Measurements from ENCODE around the gene NUP210L. TPM values are rescaled to one million over a fixed set of nuclear protein-coding genes. Genes with fewer than 3 reads are reported as not detected.

NUP210L gene
- total RNA-seq, 2 experiments from 2014 or later: 0.04 to 0.05 TPM

DNA sequence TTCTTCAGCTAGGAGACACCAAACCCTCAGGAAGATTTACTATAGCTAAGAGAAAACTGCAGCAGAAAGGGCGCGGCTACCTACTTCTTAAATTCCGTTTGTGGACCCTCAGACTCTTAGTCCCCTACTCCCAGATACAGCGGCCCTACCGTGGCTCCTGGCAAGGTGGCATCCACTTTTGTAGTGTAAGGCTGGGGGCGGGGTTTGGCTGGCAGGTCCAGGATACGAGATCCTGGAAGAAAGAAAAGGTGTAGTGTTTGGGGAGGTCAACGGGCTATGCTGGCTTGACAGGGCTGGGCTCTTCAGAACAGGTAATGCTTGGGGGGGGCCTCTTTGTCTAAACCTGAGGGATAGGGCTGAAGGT lies 186.9 kb downstream of the NUP210L start:
- no peaks in the 10 kb centered on the region for H3K27me3 Mint-ChIP-seq
- H3K4me3 Mint-ChIP-seq: peak overlapping the region; percentile 96
- POLR2A ChIA-PET: interaction anchor here (0.7 to 3.3 kb wide), 7 partner anchors 9 to 240 kb away, joined by 3 to 49 read pairs (median 8); partner anchors contain the start of genes CRTC2, DENND4B, INTS3 and JTB
- peaks cover 16% of the 10 kb centered on the region for H3K36me3 Mint-ChIP-seq (ENCODE audit: low read depth)
- DNase-seq (peak; percentile 43), ATAC-seq (no peak)
- H3K9me3 Mint-ChIP-seq (ENCODE audit: low read depth): no peaks in the 10 kb centered on the region
- H3K27ac Mint-ChIP-seq: peak overlapping the region; percentile 96
- intact Hi-C loops (cut with DNase I, micrococcal nuclease): loop anchor here (1.0 to 10.0 kb wide), 8 partner anchors 9 to 433 kb away; partner anchors contain the start of genes JTB (in 2 of the 2), RAB13 (in 2 of the 2), S100A6 (in 2 of the 2) and CRTC2 (in 1 of the 2)
- CTCF ChIA-PET: interaction anchor here (0.6 to 4.0 kb wide), 7 partner anchors 9 to 383 kb away, joined by 3 to 36 read pairs (median 4); partner anchors contain the start of genes DENND4B, JTB and RAB13
- H3K4me1 Mint-ChIP-seq: peaks cover 39% of the 10 kb centered on the region

DNA sequence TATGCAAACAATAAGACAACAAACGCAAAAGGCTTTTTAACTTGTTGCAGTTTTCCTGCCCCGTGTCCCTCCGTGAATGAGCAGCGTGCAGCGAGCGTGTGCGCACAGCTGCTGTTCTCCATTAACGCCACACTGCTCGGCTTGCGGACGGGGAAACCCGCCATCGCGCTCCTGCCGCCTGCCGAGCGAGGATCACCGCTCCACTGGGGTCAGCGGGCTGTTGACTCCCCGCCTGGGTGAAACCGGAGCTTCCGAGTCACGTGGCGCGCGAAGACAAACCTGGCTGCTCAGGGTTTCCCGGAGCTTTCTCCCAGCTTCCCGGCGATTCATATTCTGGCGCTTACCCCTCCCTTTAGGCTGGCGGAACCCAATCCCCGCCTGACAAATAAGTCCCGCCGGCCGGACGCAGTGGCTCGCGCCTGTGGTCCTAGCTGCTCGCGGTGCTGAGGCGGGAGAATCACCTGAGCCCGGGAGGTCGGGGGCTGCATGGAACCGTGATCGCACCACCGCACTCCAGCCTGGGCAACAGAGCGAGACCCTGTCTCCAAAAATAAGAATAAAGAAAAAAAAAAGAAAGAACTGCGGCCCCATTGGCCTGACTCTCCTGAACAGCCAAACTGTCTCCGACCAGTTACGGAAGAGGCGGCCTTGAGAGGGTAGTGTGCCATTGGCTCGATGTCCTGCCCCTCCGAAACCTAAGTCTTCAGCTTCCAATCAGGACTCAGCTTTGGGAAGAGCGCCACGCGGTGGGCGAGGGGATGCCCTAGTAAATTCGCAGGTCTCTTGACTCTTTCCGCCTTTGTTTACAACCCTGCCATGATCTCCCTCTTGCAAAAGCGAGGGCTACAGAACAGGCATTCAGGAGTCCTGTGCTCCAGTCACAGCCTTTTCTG lies 187.5 kb downstream of the NUP210L start, which contains the start of gene CREB3L4:
CREB3L4 (plus strand) TSS at position 796 of the 893 bp plus-strand sequence. CDS start 624 bp downstream, outside the sequence.
- Mint-ChIP-seq H3K9me3 (ENCODE audit: low read depth) (no peaks in the 10 kb centered on the region), H3K27me3 (no peaks in the 10 kb centered on the region), H3K36me3 (ENCODE audit: low read depth) (peaks cover 12% of the 10 kb centered on the region), H3K4me1 (peaks cover 38% of the 10 kb centered on the region), H3K27ac (peak within 1 kb of the TSS; percentile 96), H3K4me3 (peak within 1 kb of the TSS; percentile 96)
- intact Hi-C loops (cut with DNase I, micrococcal nuclease): loop anchor here (1.0 to 10.0 kb wide), 8 partner anchors 9 to 433 kb away; partner anchors contain the start of genes JTB (in 2 of the 2), RAB13 (in 2 of the 2), S100A6 (in 2 of the 2) and CRTC2 (in 1 of the 2)
- DNase-seq: peak; percentile 91
- ATAC-seq: peak; percentile 87
- ChIA-PET CTCF (interaction anchor here (0.6 to 4.0 kb wide), 8 partner anchors 10 to 384 kb away, joined by 3 to 36 read pairs (median 5); partner anchors contain the start of genes DENND4B, JTB and RAB13), POLR2A (interaction anchor here (0.7 to 3.3 kb wide), 9 partner anchors 9 to 474 kb away, joined by 3 to 49 read pairs (median 5); partner anchors contain the start of genes CHTOP, CRTC2, DENND4B and INTS3)

DNA sequence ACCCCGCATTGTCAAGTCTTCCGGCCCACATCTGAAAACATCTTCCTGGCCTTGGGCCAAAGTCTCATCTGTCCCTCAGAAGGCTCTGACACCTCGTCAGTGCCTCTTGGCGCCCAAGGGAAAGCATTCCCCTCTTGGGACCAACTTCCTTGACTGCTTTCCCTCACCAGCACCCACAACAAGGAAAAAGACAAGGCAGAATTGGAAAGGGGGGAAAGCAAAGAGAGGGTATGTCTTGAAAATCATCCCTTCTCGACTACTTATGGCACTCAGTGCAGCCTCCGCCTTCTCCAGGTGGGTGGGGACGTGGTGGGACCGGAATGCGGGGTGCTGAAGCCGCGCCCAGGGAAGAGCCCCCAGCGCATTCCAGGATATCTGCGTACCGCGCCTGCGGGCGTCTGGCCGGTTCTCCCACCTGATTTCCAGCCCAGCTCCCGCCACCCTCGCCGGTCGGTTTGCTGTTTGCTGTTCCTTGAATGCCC lies 191.0 kb downstream of the NUP210L start:
- H3K4me3 Mint-ChIP-seq: peak overlapping the region; percentile 81
- H3K27me3 Mint-ChIP-seq: no peaks in the 10 kb centered on the region
- intact Hi-C loops (cut with DNase I, micrococcal nuclease): loop anchor here (1.0 to 10.0 kb wide), 7 partner anchors 13 to 429 kb away; partner anchors contain the start of genes S100A6 (in 2 of the 2), DENND4B (in 1 of the 2), JTB (in 1 of the 2) and S100A2 (in 1 of the 2)
- no peaks in the 10 kb centered on the region for H3K9me3 Mint-ChIP-seq (ENCODE audit: low read depth)
- DNase-seq (no peak), ATAC-seq (no peak)
- H3K4me1 Mint-ChIP-seq: peaks cover 48% of the 10 kb centered on the region
- ChIA-PET POLR2A (interaction anchor here (0.5 to 2.5 kb wide), 9 partner anchors 9 to 59 kb away, joined by 4 to 17 read pairs (median 6); partner anchors contain the start of genes DENND4B, GATAD2B, JTB and RPS27), CTCF (interaction anchor here (1.4 to 3.2 kb wide), 3 partner anchors 12 to 23 kb away, joined by 6 to 26 read pairs (median 12); partner anchors contain the start of genes JTB and RAB13)
- H3K27ac Mint-ChIP-seq: peak overlapping the region; percentile 94
- H3K36me3 Mint-ChIP-seq (ENCODE audit: low read depth): peaks cover 21% of the 10 kb centered on the region

DNA sequence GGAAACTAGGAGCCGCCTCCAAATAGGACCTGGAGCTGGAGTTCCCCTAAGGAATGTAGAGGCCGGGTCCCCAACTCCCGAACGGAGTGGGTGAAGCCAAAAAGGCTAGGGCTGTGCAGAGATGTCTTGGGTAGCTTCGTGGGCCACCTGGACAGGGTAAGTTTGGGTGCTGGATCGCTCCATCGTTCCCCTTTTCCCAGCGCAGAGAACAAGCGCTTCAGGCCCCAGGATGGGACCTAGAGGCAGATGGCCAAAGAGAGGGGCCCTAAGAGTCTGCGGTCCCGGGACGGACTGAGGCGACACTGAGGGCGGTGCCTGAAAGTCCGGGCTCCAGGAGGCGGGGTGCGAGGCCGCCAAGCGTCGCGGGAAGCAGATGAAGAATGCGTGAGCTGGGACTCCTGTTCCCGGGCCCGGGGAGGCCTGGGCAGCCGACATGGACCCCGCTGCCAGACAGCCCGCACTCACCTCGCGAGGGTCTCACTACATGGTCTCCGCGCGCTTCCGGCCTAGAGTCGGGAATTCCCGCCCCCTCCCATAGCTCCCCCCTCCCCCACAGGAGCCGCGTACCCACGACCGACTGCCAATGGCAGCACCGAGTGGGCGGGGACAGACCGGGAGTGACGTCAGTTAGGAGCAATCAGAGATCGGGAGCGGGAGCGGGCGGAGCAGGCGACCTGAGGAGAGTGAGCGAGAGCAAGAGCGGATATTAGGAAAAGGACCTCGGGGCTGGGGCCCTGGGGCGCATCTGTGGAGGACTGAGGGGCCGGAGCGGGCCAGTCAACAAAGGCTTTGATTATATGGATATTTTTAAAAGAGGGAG lies 191.6 kb downstream of the NUP210L start, which contains the start of gene SLC39A1:
SLC39A1 (minus strand) TSS at position 508 of the 820 bp plus-strand sequence. CDS start 822 bp downstream, outside the sequence.
- peaks cover 48% of the 10 kb centered on the region for H3K4me1 Mint-ChIP-seq
- ChIA-PET CTCF (interaction anchor here (0.7 to 3.2 kb wide), 6 partner anchors 12 to 446 kb away, joined by 3 to 26 read pairs (median 6); partner anchors contain the start of genes JTB and RAB13), POLR2A (interaction anchor here (0.5 to 2.5 kb wide), 10 partner anchors 10 to 59 kb away, joined by 4 to 17 read pairs (median 6); partner anchors contain the start of genes DENND4B, GATAD2B, JTB and RPS27)
- H3K4me3 Mint-ChIP-seq: peak within 1 kb of the TSS; percentile 81
- DNase-seq: peak; percentile 97
- no peaks in the 10 kb centered on the region for H3K9me3 Mint-ChIP-seq (ENCODE audit: low read depth)
- H3K27me3 Mint-ChIP-seq: no peaks in the 10 kb centered on the region
- intact Hi-C loops (cut with DNase I, micrococcal nuclease): loop anchor here (1.0 to 10.0 kb wide), 7 partner anchors 14 to 428 kb away; partner anchors contain the start of genes S100A6 (in 2 of the 2), DENND4B (in 1 of the 2), JTB (in 1 of the 2) and S100A2 (in 1 of the 2)
- peak within 1 kb of the TSS; percentile 94 for H3K27ac Mint-ChIP-seq
- peaks cover 21% of the 10 kb centered on the region for H3K36me3 Mint-ChIP-seq (ENCODE audit: low read depth)
- peak; percentile 52 for ATAC-seq

DNA sequence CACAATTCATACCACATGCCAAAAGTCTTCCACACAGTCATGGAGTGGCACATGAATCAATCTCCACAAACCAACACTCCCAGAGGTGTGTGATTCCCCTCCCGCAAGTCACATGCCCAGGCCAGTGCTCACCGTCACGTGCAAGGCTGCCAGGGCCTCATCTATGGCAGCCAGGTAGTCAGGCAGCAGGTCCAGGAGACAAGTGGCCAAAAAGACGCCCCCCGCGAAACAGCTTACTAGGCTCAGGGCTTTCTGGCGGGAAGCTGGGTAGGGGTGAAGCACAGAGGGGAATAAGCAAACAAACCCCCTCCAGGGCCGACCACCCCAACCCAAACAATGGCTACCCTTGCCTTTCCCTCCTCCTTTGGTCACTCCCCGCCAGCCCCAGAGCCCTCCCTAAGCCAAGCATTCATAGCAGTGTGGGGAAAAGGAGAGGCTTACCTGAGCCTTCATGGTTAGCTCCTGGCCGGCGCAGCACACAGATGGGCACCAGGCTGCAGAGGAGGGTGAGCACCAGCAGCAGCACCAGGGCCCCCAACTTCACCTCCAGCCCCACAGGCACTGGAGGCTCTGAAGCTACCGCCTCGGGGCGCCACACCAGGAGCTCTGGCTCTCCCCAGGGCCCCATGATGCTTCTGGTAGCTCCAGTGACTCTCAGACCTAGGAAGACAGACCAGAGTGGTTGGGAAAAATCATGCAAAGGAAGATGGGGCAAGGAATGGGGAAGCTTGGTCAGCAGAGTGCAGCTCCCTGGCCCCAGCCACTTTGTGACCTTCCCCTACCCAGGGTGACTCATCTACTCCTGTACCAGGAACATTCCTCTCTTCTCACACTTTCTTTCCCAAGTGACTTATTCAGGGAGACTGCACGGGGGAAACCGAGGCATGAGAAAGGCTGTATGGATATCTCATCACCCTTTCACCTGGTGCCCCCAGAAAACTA lies 192.5 kb downstream of the NUP210L start:
- no peaks in the 10 kb centered on the region for H3K9me3 Mint-ChIP-seq (ENCODE audit: low read depth)
- H3K27ac Mint-ChIP-seq: peak overlapping the region; percentile 94
- CTCF ChIA-PET: interaction anchor here (0.7 to 3.2 kb wide), 8 partner anchors 13 to 1104 kb away, joined by 3 to 26 read pairs (median 6); partner anchors contain the start of genes DENND4B, JTB and RAB13
- peak overlapping the region; percentile 81 for H3K4me3 Mint-ChIP-seq
- intact Hi-C loops (cut with DNase I, micrococcal nuclease): loop anchor here (1.0 to 10.0 kb wide), 7 partner anchors 15 to 428 kb away; partner anchors contain the start of genes S100A6 (in 2 of the 2), DENND4B (in 1 of the 2), JTB (in 1 of the 2) and S100A2 (in 1 of the 2)
- POLR2A ChIA-PET: interaction anchor here (1.1 to 2.5 kb wide), 8 partner anchors 9 to 40 kb away, joined by 4 to 17 read pairs (median 6); partner anchors contain the start of genes DENND4B, GATAD2B, JTB and RPS27
- H3K4me1 Mint-ChIP-seq: peaks cover 42% of the 10 kb centered on the region
- H3K27me3 Mint-ChIP-seq: no peaks in the 10 kb centered on the region
- peaks cover 21% of the 10 kb centered on the region for H3K36me3 Mint-ChIP-seq (ENCODE audit: low read depth)
- DNase-seq (peak; percentile 51), ATAC-seq (no peak)

DNA sequence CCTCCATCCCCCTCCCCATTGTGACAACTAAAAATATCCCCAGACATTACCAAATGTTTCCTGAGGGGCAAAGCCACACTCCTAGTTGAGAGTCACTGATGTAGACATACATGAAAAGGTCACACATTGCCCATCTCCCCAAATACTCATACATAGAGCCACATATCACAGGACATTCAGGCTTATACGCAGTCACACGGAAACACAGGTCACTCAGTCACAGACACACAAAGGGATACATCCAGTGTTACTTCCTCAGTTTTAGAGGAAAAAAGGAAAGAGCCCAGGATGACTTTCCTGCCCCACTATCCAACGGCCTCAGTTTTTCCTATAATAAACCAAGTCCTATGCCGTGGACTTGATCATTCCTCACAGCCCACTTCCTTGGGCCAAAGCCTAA lies 193.5 kb downstream of the NUP210L start:
- Mint-ChIP-seq H3K9me3 (ENCODE audit: low read depth) (no peaks in the 10 kb centered on the region), H3K27ac (peak overlapping the region; percentile 94), H3K27me3 (no peaks in the 10 kb centered on the region), H3K4me3 (peak overlapping the region; percentile 81), H3K36me3 (ENCODE audit: low read depth) (peaks cover 17% of the 10 kb centered on the region), H3K4me1 (peaks cover 49% of the 10 kb centered on the region)
- intact Hi-C loops (cut with DNase I, micrococcal nuclease): loop anchor here (5.0 to 10.0 kb wide), 3 partner anchors 387 to 427 kb away; partner anchors contain the start of genes S100A6 (in 2 of the 2) and S100A2 (in 1 of the 2)
- no peak for DNase-seq
- ChIA-PET CTCF (interaction anchor here (0.7 kb wide), 1 partner anchor 23 kb away, joined by 3 read pairs; no protein-coding TSS in a partner anchor), POLR2A (interaction anchor here (2.1 kb wide), 1 partner anchor 17 kb away, joined by 6 read pairs; no protein-coding TSS in a partner anchor)
- ATAC-seq: no peak

DNA sequence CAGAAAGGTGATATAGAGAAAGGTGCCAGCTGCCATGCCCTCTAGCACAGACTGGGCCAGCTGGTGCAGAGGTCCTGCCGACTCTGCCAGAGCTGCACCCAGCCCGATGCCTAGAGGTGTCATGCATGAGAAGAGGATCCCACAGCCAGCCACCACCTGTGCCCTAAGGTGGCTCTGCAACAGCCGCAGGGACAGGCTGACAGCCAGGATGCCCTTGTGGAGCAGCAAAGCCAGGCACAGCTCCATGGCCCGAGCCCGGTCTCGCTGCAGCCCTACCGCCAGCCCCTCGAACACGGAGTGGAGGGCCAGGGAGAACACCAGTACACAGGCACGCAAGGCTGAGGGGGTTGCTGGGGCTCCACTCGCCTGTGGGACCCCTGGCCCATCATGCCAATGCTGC lies 194.7 kb downstream of the NUP210L start:
- Mint-ChIP-seq H3K9me3 (ENCODE audit: low read depth) (no peaks in the 10 kb centered on the region), H3K27ac (no peak overlapping the region), H3K4me3 (no peak overlapping the region), H3K27me3 (no peaks in the 10 kb centered on the region), H3K36me3 (ENCODE audit: low read depth) (peaks cover 15% of the 10 kb centered on the region), H3K4me1 (peaks cover 49% of the 10 kb centered on the region)
- no peak for ATAC-seq
- no peak for DNase-seq
- ChIA-PET POLR2A (interaction anchor here (2.9 kb wide), 1 partner anchor 30 kb away, joined by 12 read pairs; the partner anchor contains the start of gene RPS27), CTCF (interaction anchor here (0.5 to 1.0 kb wide), 2 partner anchors 41 to 229 kb away, joined by 3 read pairs; no protein-coding TSS in a partner anchor)
- intact Hi-C loops (cut with DNase I, micrococcal nuclease): loop anchor here (5.0 to 10.0 kb wide), 3 partner anchors 385 to 425 kb away; partner anchors contain the start of genes S100A6 (in 2 of the 2) and S100A2 (in 1 of the 2)

DNA sequence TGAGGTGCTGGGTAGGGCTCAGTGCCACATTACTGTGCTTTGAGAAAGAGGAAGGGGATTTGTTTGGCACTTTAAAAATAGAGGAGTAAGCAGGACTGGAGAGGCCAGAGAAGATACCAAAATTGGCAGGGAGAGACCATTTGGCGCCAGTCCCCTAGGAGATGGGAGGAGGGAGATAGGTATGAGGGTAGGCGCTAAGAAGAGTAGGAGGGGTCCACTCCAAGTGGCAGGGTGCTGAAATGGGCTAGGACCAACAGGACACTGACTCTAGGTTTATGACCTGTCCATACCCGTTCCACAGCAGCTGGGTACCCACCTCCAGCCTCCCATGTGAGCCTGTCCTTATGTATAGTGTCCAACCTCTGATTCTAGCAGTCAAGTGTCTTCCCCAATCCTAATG lies 195.4 kb downstream of the NUP210L start:
- Mint-ChIP-seq H3K4me1 (peaks cover 52% of the 10 kb centered on the region), H3K27me3 (no peaks in the 10 kb centered on the region), H3K9me3 (ENCODE audit: low read depth) (no peaks in the 10 kb centered on the region), H3K4me3 (no peak overlapping the region), H3K27ac (peak overlapping the region; percentile 95), H3K36me3 (ENCODE audit: low read depth) (peaks cover 18% of the 10 kb centered on the region)
- ChIA-PET CTCF (interaction anchor here (1.0 to 1.7 kb wide), 2 partner anchors 18 to 40 kb away, joined by 3 to 4 read pairs; partner anchors contain the start of gene JTB), POLR2A (interaction anchor here (0.8 to 2.9 kb wide), 3 partner anchors 15 to 31 kb away, joined by 3 to 12 read pairs (median 8); partner anchors contain the start of genes JTB and RPS27)
- intact Hi-C loops (cut with DNase I, micrococcal nuclease): loop anchor here in 1 of 2 experiments (5.0 kb wide), 1 partner anchor 232 kb away; the partner anchor contains the start of gene INTS3
- ATAC-seq (no peak), DNase-seq (no peak)

All from activated CD4-positive, alpha-beta T cell treated with anti-CD3 and anti-CD28 coated beads for 36 hours (primary cell).